ENCODE data around the gene GLIS2. TPM values are rescaled to one million over a fixed set of nuclear protein-coding genes. Genes with fewer than 3 reads are reported as not detected.

The GLIS2 gene
- total RNA-seq, 2 experiments from 2014 or later: not detected

DNA sequence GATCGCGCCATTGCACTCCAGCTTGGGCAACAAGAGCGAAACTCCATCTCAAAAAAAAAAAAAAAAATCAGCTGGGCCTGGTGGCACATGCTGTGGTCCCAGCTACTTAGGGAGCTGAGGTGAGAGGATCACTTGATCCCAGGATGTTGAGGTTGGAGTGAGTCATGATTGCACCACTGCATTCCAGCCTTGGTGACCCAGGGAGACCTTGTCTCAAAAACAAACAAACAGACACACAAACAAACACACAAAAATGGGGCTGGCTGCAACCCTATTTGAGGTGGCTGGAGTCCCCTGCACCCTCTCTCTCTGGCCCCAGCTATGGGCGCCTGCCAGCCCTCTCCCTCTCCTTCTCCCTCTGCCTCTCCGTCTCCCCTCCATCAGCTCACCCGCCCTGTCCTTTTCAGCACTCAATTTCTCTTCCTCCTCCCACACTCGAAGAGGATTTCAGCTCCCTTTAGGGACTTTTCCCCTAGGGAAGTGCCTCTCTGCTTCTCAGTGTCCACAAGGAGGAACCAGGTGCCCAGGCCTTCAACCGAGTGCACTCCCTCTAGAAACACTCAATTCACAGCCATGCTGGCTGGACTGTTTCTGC lies 25.5 kb upstream of the GLIS2 start:
- no peaks in the 10 kb centered on the region for H3K36me3 ChIP-seq (ENCODE audit: insufficient read depth, low read length)
- H3K9me3 ChIP-seq (ENCODE audit: control insufficient read depth in 1 of 2, insufficient read depth in 1 of 2, low read length in 2 of 2): peaks cover 0 to 3% of the 10 kb centered on the region in 2 experiments
- no peaks in the 10 kb centered on the region for H3K9me3 Mint-ChIP-seq
- ATAC-seq (ENCODE audit: poor library complexity): no peak
- H3K4me1 ChIP-seq (ENCODE audit: insufficient read depth, low read length): peaks cover 8% of the 10 kb centered on the region
- no peak overlapping the region for H3K27ac ChIP-seq (ENCODE audit: low read depth in 1 of 2, low read length in 2 of 2)
- H3K4me3 Mint-ChIP-seq: no peak overlapping the region
- no peaks in the 10 kb centered on the region for H3K27me3 ChIP-seq (ENCODE audit: control insufficient read depth in 1 of 2, insufficient read depth in 2 of 2, low read length in 2 of 2)
- H3K27me3 Mint-ChIP-seq: peaks cover 5% of the 10 kb centered on the region
- POLR2A ChIA-PET: interaction anchor here (0.8 kb wide), 1 partner anchor 16 kb away, joined by 3 read pairs; no protein-coding TSS in a partner anchor
- DNase-seq: no peak
- TF ChIP-seq, protein P1, sequence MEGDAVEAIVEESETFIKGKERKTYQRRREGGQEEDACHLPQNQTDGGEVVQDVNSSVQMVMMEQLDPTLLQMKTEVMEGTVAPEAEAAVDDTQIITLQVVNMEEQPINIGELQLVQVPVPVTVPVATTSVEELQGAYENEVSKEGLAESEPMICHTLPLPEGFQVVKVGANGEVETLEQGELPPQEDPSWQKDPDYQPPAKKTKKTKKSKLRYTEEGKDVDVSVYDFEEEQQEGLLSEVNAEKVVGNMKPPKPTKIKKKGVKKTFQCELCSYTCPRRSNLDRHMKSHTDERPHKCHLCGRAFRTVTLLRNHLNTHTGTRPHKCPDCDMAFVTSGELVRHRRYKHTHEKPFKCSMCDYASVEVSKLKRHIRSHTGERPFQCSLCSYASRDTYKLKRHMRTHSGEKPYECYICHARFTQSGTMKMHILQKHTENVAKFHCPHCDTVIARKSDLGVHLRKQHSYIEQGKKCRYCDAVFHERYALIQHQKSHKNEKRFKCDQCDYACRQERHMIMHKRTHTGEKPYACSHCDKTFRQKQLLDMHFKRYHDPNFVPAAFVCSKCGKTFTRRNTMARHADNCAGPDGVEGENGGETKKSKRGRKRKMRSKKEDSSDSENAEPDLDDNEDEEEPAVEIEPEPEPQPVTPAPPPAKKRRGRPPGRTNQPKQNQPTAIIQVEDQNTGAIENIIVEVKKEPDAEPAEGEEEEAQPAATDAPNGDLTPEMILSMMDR (IDR thresholded peaks at IDR 0.05): no peak
- no peaks in the 10 kb centered on the region for H3K4me1 Mint-ChIP-seq (ENCODE audit: low read depth)
- H3K4me3 ChIP-seq (ENCODE audit: low read length): no peak overlapping the region
- H3K36me3 Mint-ChIP-seq (ENCODE audit: low read depth): no peaks in the 10 kb centered on the region
- CTCF ChIA-PET: interaction anchor here (1.8 to 2.0 kb wide), 3 partner anchors 36 to 40 kb away, joined by 4 to 9 read pairs (median 7); no protein-coding TSS in a partner anchor
- H3K27ac Mint-ChIP-seq: no peak overlapping the region
- intact Hi-C loops (cut with DNase I, micrococcal nuclease): no loop called here

DNA sequence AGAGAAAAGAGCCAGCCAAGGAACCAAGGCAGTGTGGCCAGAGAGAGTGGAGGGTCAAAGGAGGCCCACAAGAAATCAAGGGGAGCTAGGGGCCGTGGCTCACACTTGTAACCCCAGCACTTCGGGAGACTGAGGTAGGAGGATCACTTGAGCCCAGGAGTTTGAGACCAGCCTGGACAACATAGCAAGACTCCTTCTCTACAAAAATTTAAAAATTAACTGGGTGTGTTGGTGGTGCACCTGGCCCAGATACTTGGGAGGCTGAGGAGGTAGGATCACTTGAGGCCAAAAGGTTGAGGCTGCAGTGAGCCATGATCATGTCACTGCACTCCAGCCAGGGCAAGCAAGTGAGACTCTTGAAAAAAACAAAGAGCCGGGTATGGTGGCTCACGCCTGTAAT lies 24.2 kb upstream of the GLIS2 start:
- no peaks in the 10 kb centered on the region for H3K36me3 Mint-ChIP-seq (ENCODE audit: low read depth)
- peaks cover 5% of the 10 kb centered on the region for H3K27me3 Mint-ChIP-seq
- ATAC-seq (ENCODE audit: poor library complexity) (no peak), DNase-seq (no peak)
- Histone ChIP-seq H3K36me3 (ENCODE audit: insufficient read depth, low read length) (no peaks in the 10 kb centered on the region), H3K27ac (ENCODE audit: low read depth in 1 of 2, low read length in 2 of 2) (no peak overlapping the region), H3K4me1 (ENCODE audit: insufficient read depth, low read length) (peaks cover 8% of the 10 kb centered on the region), H3K9me3 (ENCODE audit: control insufficient read depth in 1 of 2, insufficient read depth in 1 of 2, low read length in 2 of 2) (peaks cover 0 to 3% of the 10 kb centered on the region in 2 experiments), H3K27me3 (ENCODE audit: control insufficient read depth in 1 of 2, insufficient read depth in 2 of 2, low read length in 2 of 2) (no peaks in the 10 kb centered on the region), H3K4me3 (ENCODE audit: low read length) (no peak overlapping the region)
- H3K9me3 Mint-ChIP-seq: no peaks in the 10 kb centered on the region
- TF ChIP-seq, protein P1 (IDR thresholded peaks at IDR 0.05): no peak
- H3K4me1 Mint-ChIP-seq (ENCODE audit: low read depth): no peaks in the 10 kb centered on the region
- H3K27ac Mint-ChIP-seq: no peak overlapping the region
- ChIA-PET POLR2A (no interaction called here), CTCF (no interaction called here)
- no peak overlapping the region for H3K4me3 Mint-ChIP-seq
- intact Hi-C loops (cut with DNase I, micrococcal nuclease): no loop called here

DNA sequence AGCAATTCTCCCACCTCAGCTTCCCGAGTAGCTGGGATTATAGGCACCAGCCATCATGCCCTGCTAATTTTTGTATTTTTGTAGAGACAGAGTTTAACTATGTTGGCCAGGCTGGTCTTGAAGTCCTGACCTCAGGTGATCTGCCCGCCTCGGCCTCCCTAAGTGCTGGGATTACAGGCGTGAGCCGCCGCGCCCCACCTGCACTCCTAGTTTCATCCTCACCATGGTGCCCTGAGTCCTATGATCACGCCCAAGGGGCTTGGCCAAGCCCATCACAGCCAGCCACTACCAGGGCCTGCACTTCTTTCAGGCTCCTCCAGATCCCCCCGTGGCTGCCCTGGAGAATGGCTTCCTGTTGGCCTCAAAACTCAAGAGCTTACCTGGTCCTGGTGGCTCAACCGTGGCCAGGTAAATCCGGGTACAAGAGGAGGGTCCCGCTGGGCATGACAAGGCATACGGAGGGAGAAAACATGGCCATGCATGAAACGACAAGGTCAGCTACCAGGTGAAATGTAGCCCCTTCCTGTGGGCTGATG lies 22.6 kb upstream of the GLIS2 start:
- intact Hi-C loops (cut with DNase I, micrococcal nuclease): no loop called here
- CTCF ChIA-PET: interaction anchor here (0.6 kb wide), 1 partner anchor 20 kb away, joined by 3 read pairs; the partner anchor contains the start of gene TFAP4
- Mint-ChIP-seq H3K4me1 (ENCODE audit: low read depth) (no peaks in the 10 kb centered on the region), H3K36me3 (ENCODE audit: low read depth) (no peaks in the 10 kb centered on the region), H3K9me3 (no peaks in the 10 kb centered on the region), H3K27me3 (no peaks in the 10 kb centered on the region), H3K27ac (no peak overlapping the region), H3K4me3 (no peak overlapping the region)
- Histone ChIP-seq H3K9me3 (ENCODE audit: control insufficient read depth in 1 of 2, insufficient read depth in 1 of 2, low read length in 2 of 2) (peaks cover 0 to 3% of the 10 kb centered on the region in 2 experiments), H3K4me1 (ENCODE audit: insufficient read depth, low read length) (peaks cover 5% of the 10 kb centered on the region), H3K36me3 (ENCODE audit: insufficient read depth, low read length) (no peaks in the 10 kb centered on the region), H3K27ac (ENCODE audit: low read depth in 1 of 2, low read length in 2 of 2) (no peak overlapping the region), H3K27me3 (ENCODE audit: control insufficient read depth in 1 of 2, insufficient read depth in 2 of 2, low read length in 2 of 2) (no peaks in the 10 kb centered on the region), H3K4me3 (ENCODE audit: low read length) (no peak overlapping the region)
- POLR2A ChIA-PET: interaction anchor here (0.6 kb wide), 1 partner anchor 18 kb away, joined by 3 read pairs; no protein-coding TSS in a partner anchor
- ATAC-seq (ENCODE audit: poor library complexity): no peak
- no peak for DNase-seq
- TF ChIP-seq, protein P1 (IDR thresholded peaks at IDR 0.05): no peak

Measured in CD4-positive, alpha-beta T cell (primary cell).